Left colon (tissue), 2 donors: ENCODE data around the gene RXRG. TPM values are rescaled to one million over a fixed set of nuclear protein-coding genes. Genes with fewer than 3 reads are reported as not detected.
A peak's percentile ranks its signal among the peaks of the same experiment; 100 is the strongest.

Experiments used
- ATAC-seq: fragments of 200-7000 bp; cut with Tn5 transposase; one replicate; pipeline ENCODE4 v1.9.1; 2020; ENCODE audit warnings: mild to moderate bottlenecking, moderate library complexity
- DNase-seq, 2 donors: peaks; one replicate each; pipeline ENCODE4 v3.0.0-alpha.2; 2020
- intact Hi-C, 2 donors: fragments of 100-400 bp; cut with DNase I in 1 of 2; cut with micrococcal nuclease in 1 of 2; formaldehyde crosslinking; loops; one replicate each; pipeline versions ENCODE4 v1.11.2 to v1.14.0; 2022; cut with DNase I, micrococcal nuclease
- total RNA-seq, 2 donors: library from RNA; stranded (reverse); fragmentation: NEBNext Ultra II Directional; extraction: Animal tissue kit (Norgen Biotek cat#: 25700); gene quantifications; one replicate each; pipeline ENCODE4 v1.2.1, GENCODE V29; 2021
- donor health status: DM: no; HTN: no; CAD: no.
- donor health status: DM: yes; HTN: yes; CAD: no.

RXRG gene
- total RNA-seq, 2 donors from 2014 or later = 0.27 to 0.78 TPM

DNA sequence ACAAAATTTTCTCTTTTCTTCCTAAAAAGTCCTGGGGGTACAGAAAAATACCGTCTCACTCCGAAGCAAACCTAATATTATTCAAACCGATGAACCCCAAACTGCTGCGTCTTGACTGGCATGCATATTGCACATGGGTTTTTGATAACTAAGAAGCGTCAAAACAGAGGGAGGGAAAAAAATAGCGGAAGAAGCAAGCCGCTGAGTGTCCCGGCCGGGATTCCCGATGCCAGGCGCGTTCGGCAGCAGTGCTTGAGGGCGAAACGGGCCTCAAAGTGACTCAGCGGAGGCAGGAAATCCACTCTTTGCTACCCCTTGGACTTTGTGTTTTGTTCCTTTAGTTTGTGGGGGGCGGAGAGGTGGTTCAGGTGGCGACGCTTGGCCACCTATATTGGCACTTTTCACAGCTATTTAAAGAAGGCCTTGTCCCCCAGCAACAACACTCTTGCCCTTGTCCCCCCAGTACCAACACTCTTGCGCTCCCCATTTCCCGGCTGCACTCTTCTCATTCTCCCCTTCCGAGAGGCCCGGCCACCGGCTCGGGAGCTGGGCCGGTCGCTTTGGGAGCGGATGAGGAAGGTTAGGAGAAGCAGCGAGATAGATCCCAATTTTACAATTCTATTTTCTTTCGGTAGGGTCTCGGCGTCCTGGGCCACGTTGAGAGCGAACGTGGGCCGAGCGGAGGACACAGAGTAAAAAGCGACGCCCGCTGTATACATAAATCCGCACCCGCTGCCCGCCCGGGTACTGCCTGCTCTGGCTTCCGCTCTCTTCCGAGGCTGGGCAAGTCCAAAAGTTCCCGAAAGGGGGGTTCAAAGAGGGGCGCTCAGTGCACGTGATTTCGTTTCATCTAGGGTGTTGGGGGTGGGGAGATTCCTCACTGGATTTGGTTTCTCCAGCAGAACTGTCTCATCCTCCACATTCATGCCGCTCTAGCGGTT is 90.9 kb downstream of the RXRG start:
- ATAC-seq (no peak), DNase-seq (no peak)
- intact Hi-C loops = no loop called here

DNA sequence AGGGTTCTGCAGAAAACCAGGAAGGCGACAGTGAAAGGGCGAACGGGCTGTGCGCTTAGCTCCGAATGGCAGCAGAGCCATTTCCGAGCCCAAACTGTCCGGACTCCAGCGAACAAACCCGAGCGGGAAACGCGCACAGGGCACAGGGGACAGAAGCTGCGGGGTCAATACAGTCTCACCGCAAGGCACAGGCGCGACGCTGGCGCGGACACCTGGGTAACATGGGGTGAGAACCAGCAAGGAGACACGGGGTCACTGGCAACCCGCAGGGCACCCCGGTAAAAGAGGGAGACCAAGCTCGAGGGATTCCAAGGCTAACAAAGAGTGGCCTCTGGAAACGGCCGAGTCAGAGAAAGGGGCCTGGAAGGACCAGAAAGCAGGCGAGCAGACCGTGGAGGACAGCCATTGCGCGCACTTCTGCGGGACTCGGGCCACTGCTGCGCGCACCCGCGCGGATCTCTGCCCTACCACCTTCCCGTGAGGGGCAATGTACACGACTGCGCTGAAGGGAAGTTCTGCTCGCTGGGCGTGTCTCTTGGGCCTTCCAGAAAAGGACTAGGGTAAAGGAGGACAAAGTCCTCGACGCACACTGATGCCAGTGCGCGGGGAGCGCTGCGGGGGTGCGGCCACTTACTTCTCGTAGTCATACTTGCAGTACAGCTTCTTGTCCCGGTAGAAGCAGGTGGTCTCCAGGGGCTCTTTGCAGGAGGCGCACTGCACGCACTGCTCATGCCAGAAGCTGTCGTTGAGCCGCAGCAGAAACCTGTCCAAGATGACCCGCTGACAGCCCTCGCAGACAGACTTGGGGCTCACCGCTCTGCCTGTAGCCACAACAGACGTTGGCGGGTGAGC is 92.3 kb downstream of the RXRG start:
- DNase-seq (peak; percentile 73), ATAC-seq (peak; percentile 97)
- intact Hi-C loops = no loop called here

DNA sequence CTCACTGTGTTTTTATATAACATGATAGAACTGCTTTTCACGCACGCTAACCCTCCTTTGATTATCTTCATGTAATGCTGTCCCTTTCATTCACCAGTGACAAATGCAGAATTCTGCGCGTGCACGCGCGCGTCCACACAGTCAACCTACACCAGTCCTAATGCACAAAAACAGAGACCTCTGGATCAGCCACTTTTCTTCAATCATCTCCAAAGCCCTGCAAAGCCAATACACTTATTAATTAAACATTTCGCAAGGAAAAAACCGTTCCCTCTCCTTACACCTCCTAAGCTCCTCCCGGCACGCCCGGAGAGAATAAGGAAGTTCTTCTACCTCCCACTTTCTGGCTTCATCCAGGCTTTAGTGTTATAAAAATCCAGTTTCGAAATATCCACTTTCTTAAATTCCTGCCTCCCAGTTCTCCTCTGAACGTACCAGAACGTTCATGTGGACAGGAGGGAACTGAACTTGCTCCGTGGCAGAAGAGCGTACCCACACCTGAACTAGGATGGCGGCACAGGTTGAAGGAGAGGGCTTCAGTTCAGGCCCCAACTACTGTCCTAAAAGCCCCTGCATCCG is 93.0 kb downstream of the RXRG start:
- ATAC-seq (peak; percentile 40), DNase-seq (no peak)
- intact Hi-C loops = no loop called here

Other genes starting within 250 kb of the RXRG start
- gene LMX1A, start 88.4 kb downstream of the RXRG start, total RNA-seq = under 1 TPM; 0.64 to 0.73 TPM
- not detected for gene LRRC52, start 98.9 kb upstream of the RXRG start, total RNA-seq
- 100 to 1,000 TPM; 366 to 451 TPM for gene MGST3, start 186.1 kb upstream of the RXRG start, total RNA-seq